Nephron (organoid): ENCODE measurements around the gene TSPYL1.
A peak's percentile ranks its signal among the peaks of the same experiment; 100 is the strongest.

Experiments used
- H3K27ac Mint-ChIP-seq, 3 experiments: 2 replicates each; pipeline ENCODE4 v1.8.0; 2020; ENCODE audit warnings: mixed read lengths in 3 of 3, mild to moderate bottlenecking in 2 of 3, moderate library complexity in 1 of 3
- H3K27me3 Mint-ChIP-seq: 2 replicates; pipeline ENCODE4 v1.8.0; 2021; ENCODE audit warnings: low read depth, mild to moderate bottlenecking, moderate library complexity, mixed read lengths
- H3K36me3 Mint-ChIP-seq: 2 replicates; pipeline ENCODE4 v1.8.0; 2020; ENCODE audit warnings: low read depth, mixed read lengths
- H3K4me1 Mint-ChIP-seq: 2 replicates; pipeline ENCODE4 v1.8.0; 2020; ENCODE audit warnings: mixed read lengths
- H3K4me3 Mint-ChIP-seq, 3 experiments: 2 replicates each; pipeline ENCODE4 v1.8.0; 2020; ENCODE audit warnings: mild to moderate bottlenecking in 3 of 3, mixed read lengths in 3 of 3, moderate library complexity in 2 of 3
- H3K9me3 Mint-ChIP-seq: 2 replicates; pipeline ENCODE4 v1.8.0; 2020; ENCODE audit warnings: mixed read lengths
- TF ChIP-seq, protein P1 (sequence below), 3 experiments: fragments of 200-600 bp; sonication (generic); IDR thresholded peaks; one replicate each; pipeline ENCODE4 v1.5.0; 2021; ENCODE audit warnings: antibody characterized with exemption in 3 of 3; ENCODE audit not compliant: unreplicated experiment in 3 of 3

The TSPYL1 gene

DNA sequence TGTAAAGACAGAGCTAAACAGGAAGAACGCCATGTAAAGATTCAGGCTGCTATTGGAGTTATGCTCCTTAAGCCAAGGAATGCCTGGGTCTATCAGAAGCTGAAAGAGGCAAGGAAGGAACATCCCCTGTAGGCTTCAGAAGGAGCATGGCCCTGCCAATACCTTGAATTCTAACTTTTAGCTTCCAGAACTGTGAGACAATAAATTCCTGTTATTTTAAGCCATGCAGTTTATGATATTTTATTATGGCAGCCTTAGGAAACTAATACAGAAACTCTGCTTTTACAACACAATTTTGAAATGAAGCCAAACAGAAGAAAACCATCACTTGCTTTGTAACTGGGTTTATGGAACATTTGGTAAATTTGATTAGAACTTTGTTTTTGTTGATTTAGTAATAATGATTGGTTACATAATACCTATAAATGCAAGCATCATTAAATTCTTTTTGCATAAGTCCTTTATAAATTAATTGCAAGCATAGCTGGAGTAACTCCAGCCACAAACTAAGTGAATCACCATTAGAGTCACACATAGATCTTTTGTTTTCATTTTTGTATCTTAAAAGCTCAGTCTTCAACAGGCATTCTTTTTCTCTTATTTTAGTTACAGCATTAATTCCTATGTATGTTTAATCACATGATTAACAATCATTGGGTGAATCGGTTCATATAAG, 33.5 kb upstream of the TSPYL1 start:
- H3K27me3 Mint-ChIP-seq = no peaks in the 10 kb centered on the region
- H3K4me1 Mint-ChIP-seq = peaks cover 18% of the 10 kb centered on the region
- H3K27ac Mint-ChIP-seq = peak overlapping the region; percentile 73 to 81 (median 77)
- H3K9me3 Mint-ChIP-seq = no peaks in the 10 kb centered on the region
- H3K36me3 Mint-ChIP-seq = peaks cover 16% of the 10 kb centered on the region
- H3K4me3 Mint-ChIP-seq = no peak overlapping the region
- TF ChIP-seq, protein P1, sequence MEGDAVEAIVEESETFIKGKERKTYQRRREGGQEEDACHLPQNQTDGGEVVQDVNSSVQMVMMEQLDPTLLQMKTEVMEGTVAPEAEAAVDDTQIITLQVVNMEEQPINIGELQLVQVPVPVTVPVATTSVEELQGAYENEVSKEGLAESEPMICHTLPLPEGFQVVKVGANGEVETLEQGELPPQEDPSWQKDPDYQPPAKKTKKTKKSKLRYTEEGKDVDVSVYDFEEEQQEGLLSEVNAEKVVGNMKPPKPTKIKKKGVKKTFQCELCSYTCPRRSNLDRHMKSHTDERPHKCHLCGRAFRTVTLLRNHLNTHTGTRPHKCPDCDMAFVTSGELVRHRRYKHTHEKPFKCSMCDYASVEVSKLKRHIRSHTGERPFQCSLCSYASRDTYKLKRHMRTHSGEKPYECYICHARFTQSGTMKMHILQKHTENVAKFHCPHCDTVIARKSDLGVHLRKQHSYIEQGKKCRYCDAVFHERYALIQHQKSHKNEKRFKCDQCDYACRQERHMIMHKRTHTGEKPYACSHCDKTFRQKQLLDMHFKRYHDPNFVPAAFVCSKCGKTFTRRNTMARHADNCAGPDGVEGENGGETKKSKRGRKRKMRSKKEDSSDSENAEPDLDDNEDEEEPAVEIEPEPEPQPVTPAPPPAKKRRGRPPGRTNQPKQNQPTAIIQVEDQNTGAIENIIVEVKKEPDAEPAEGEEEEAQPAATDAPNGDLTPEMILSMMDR (IDR thresholded peaks at IDR 0.05; ENCODE audit: unreplicated experiment in 3 of 3) = no peak

DNA sequence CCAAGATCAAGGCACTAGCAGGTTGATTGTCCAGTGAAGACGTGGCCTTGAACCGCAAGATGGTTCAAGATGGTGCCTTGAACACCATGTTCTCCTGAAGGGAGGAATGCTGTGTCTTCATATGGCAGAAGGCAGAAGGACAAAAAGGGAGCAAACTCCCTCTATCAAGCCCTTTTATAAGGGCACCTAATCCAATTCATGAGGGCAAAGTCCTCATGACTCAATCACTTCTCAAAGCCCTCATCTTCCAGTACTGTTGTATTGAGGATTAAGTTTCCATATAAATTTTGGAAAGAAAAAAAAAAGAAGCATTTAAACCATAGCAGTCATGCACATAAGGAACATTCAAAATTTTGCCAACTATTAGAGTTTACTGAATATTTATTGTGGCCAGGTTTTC, 29.9 kb upstream of the TSPYL1 start:
- no peak overlapping the region for H3K4me3 Mint-ChIP-seq
- peaks cover 16% of the 10 kb centered on the region for H3K36me3 Mint-ChIP-seq
- H3K27ac Mint-ChIP-seq = no peak overlapping the region
- no peaks in the 10 kb centered on the region for H3K27me3 Mint-ChIP-seq
- TF ChIP-seq, protein P1 (IDR thresholded peaks at IDR 0.05; ENCODE audit: unreplicated experiment in 3 of 3) = no peak
- H3K4me1 Mint-ChIP-seq = peaks cover 18% of the 10 kb centered on the region
- no peaks in the 10 kb centered on the region for H3K9me3 Mint-ChIP-seq

DNA sequence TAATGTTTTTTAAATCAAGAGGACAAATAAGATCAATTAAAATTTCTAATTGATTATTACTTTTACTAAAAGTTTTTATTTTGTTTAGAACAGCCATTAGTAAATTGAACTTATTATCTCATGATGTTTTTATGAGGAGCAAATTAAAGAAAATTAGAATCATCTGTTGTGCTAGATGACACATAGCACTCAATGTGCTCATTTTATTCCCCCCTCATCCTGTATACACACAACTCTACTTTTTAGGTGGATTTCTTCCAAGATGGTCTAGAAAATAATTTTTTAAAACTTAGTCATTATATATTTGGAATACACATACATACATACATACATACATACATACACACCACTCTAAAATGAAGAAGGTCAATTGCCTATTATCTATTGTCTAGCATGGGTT, 29.3 kb upstream of the TSPYL1 start:
- Mint-ChIP-seq H3K4me1 (peaks cover 12% of the 10 kb centered on the region), H3K36me3 (peaks cover 16% of the 10 kb centered on the region), H3K27me3 (no peaks in the 10 kb centered on the region)

DNA sequence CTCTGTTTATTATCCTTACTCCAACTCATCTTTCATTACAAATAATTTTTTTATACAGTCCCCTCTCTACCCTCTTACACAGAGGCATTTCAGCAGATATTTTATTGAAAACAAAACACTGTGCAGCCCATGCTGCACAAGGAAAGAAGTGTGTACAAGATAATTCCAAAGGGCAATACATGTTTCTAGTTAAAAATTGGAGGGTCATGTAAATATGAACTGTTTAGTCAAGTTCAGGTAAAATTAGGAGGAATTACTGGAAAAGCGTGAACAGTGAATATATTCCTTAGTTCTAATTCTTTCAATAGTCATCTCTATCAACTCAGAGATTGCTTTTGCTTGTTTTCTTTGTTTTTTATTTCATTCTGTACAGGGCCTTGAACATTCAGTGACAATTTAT, 27.9 kb upstream of the TSPYL1 start:
- H3K36me3 Mint-ChIP-seq = peaks cover 16% of the 10 kb centered on the region
- H3K4me1 Mint-ChIP-seq = no peaks in the 10 kb centered on the region
- no peaks in the 10 kb centered on the region for H3K27me3 Mint-ChIP-seq
- peak overlapping the region in 1 of 3 experiments; percentile 57 for H3K27ac Mint-ChIP-seq
- TF ChIP-seq, protein P1 (IDR thresholded peaks at IDR 0.05; ENCODE audit: unreplicated experiment in 3 of 3) = no peak
- H3K9me3 Mint-ChIP-seq = no peaks in the 10 kb centered on the region
- H3K4me3 Mint-ChIP-seq = no peak overlapping the region

More for the DNA sequence above, 29.3 kb upstream of the TSPYL1 start:
- Mint-ChIP-seq H3K27ac (no peak overlapping the region), H3K9me3 (no peaks in the 10 kb centered on the region), H3K4me3 (no peak overlapping the region)
- TF ChIP-seq, protein P1 (IDR thresholded peaks at IDR 0.05; ENCODE audit: unreplicated experiment in 3 of 3) = no peak

DNA sequence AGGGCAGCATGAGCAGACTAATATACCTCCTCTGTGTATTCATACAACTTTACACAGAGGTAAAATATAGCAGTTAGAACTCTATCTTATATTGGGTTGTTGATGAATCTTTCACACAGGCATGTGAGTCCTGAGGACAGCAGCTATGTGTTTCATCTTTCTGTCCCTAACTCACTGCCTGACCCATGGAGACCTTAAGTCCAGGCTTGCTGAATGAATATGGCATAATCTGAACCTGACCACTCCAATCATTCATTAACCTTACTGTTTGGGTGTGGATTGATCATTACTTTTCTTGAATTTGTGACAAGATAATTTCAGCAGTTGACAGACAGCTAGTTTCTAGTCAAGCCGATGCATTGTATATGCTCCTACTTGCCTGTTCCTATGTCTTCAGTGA, 27.3 kb upstream of the TSPYL1 start:
- Mint-ChIP-seq H3K4me3 (no peak overlapping the region), H3K27me3 (no peaks in the 10 kb centered on the region), H3K27ac (no peak overlapping the region), H3K36me3 (peaks cover 16% of the 10 kb centered on the region), H3K9me3 (no peaks in the 10 kb centered on the region), H3K4me1 (no peaks in the 10 kb centered on the region)
- TF ChIP-seq, protein P1 (IDR thresholded peaks at IDR 0.05; ENCODE audit: unreplicated experiment in 3 of 3) = no peak

DNA sequence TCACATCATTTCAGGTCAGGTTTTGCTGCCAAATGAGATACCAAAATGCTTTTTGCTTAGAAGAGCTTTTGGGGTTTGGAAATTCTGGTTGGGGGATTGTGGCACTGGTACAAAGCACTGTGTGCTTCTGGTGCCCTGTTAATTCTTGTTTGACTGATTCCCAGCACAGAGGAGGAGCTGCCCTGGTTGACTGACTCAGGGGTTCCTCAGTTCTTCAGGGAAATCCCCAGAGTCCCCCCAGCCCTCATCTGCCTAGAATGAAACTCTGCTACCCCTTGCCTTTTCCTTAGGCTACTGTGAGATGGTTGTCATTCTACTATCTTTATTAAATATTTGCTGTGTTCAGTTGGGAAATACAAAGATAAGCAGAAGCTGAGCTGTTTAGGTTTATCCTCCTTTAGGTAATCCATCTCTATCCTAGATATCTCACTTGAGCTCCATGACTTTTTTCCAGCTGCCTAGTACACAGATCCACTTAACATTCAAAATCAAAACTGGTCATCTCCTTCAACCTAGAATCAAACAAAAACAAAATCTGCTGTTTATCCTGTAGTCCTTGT, 24.9 kb upstream of the TSPYL1 start:
- Mint-ChIP-seq H3K27me3 (no peaks in the 10 kb centered on the region), H3K9me3 (peaks cover 3% of the 10 kb centered on the region), H3K4me1 (peaks cover 6% of the 10 kb centered on the region), H3K27ac (no peak overlapping the region), H3K4me3 (no peak overlapping the region), H3K36me3 (no peaks in the 10 kb centered on the region)
- TF ChIP-seq, protein P1 (IDR thresholded peaks at IDR 0.05; ENCODE audit: unreplicated experiment in 3 of 3) = no peak
